GM21390 (cell line): Measurements from ENCODE around the gene ST3GAL2.

Source experiments
- ATAC-seq: cut with Tn5 transposase; IDR thresholded peaks from one replicate; pipeline ENCODE4 v1.9.1; 2021; ENCODE audit not compliant: unreplicated experiment

The ST3GAL2 gene

DNA sequence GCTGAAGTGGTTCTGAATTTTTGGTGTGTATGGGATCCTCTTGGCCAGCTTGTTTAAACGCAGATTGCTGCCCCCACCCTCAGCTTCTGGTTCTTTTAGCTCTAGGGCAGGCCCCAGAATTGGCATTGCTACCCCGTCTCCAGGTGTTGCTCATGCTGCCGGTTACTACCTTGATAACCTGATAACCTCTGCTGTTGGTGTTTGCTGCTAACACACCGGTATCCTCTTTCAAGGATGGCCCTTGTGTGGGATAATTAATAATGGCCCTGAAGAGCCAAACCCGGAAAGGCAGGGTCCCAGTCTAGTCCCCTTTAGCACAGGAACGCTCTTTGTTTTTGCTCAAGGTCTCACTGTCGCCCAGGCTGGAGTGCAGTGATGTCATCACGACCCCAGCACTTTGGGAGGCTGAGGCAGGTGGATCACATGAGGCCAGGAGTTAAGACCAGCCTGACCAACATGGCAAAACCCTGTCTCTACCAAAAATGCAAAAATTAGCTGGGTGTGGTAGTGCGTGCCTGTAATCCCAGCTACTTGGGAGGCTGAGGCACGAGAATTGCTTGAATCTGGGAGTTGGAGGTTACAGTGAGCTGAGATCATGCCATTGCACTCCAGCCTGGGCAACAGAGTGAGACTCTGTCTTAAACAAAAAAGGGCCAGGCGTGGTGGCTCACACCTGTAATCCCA lies 1.3 kb upstream of the ST3GAL2 start:
- ATAC-seq = no peak

DNA sequence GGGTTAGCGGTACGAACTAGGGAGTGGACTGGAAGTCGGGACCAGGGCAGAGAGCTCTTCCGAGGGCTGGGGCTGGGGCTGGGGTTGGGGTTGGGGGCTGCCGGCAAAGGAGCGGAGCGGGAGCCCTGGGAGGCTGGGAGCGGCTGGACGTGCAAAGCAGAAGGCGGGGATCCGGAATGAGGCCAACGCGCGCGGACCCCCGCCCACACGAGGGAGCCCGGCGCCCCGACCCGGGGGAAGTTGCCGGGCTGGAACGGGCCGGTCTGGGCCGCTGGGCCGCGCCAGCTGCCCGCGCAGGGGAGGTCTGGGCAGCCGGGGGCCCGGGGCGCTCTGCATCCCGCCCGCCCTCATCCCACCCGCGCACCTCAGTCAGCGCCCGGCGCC lies 323 bp downstream of the ST3GAL2 start:
- ATAC-seq = no peak

DNA sequence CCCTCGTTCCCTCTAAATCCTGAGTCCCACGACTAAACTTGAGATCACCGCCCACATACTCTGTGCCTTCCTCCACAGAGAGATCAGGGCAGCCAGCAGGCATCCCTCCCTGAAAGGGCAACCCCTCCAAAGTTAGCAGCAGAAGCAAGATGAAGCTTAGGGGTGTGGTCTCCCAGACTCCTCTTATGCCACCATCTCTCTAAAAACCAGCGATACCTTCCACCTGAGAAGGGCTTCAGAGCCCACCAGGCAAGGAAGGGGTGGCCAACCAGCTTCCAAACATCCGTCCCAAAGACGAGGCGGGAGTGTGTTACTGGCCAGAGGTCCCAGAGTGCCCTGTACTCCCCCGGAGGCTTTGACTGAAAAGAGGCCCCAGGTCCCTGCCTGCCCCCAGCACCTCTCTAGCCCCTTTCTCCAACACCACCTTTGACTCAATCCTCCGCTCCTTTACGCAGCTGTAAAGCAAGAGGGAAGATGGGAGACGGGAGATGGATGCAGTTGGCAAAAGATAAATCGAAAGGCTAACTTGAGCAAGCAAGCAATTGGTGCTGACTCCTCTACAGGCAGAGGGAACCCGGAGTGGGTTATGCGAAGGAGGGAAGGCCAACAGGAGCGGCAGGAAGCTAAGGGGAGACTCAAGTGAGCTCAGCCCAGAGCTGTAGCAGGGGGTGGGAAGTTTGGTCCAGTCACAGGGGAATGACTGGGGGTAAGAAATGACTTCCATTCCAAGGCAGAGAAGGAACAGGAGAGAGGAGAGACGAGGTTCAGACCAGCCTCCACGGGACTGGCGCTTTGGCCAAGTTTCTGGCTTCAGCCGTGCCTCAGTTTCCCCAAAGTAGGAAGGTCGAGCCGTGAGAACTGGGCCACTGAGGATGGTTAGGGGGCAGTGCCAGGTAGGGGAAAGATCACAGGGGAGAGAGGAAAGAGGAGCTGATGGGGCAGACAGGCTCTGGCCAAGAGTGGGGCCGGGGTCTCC lies 1.0 kb downstream of the ST3GAL2 start:
- no peak for ATAC-seq

DNA sequence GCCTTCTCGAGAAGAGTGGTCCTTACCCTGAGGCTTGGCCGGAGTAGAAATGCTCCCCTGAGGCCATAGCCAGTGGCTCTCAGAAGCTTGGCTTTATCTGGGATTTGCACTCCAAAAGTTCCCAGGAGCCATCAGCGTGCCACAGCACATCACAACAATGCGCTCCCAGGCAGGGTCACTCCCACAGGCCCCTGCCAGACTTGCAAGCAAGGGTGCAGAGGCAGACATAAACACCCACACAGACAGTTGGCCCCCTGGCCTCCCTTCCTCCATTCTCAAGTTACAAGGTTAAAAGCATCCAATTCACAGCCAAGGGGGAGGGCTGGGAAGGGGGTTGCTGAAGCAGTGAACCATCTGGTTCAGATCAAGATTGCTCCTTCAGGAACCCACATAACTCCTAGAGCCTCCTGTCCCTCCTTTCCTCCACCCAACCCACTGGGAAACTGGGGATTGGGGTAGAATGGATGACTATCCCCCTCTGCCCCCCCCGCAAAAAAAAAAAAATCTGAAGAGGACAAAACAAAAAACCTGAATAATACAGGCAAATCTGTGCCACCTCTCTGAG lies 1.8 kb downstream of the ST3GAL2 start:
- no peak for ATAC-seq

DNA sequence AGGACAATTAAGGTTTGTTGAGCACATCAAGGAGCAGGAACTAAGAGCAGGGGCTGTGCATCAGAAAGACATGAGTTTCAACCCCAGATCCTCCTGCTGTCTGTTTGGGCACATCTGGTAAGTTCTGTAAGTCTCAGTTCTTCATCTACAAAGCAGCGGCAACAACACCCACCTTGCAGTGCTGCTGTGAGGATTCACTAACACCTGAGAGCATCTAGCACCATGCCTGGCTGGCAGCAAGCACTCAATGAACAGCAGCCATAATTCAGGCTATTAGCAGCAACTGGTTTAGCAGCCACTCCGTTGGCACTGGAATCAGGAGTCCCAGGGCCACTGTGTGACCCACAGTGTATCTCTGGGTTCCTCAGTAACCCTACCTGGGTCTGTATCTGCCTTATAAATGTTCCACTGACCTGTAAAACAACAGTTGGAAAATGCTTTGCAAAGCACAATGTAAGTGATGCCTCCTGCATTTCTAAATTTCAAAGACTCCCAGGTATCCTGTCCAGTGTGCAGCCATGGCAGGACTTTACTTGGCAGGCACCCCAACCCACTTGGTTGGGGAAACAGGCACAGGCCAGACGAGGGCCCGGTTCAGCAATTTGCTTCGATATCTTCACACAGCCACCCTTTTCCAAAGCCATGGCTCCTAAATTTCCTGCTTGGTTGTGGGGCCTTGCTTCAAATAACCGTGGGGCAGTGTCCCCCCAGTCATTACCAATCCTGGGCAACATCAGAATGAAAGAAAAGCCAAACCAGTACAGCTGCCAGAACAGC lies 4.2 kb downstream of the ST3GAL2 start:
- ATAC-seq = no peak

DNA sequence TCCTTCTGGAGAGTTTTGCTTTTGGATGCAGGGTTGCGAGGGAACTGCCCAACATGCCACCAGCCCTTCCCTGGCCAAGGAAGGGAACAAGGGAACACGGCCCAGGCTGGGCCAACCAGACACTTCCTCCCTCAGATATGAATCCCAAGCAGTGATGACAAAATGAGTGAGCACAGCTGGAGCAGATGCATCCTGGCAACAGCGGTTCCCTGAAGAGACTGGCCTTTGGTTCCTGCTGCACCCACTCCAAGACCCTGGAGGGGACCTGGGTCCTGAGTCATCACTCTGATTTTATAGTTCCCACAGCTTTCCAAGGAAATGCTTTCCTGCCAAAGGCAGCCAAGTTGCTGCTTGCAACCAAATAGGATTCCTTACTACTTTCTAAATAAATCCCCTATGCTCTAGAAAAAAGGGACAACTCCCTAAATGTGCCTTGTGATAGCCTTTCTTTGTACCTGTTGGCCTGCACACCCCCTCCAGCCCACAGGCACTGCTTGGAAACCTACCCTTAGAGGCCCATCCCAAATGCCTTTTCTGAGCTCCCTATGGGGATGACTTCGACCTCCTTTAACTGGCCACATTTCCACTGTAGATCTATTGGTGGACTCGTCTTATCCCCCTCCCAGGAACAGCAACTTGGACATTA lies 5.3 kb downstream of the ST3GAL2 start:
- no peak for ATAC-seq

DNA sequence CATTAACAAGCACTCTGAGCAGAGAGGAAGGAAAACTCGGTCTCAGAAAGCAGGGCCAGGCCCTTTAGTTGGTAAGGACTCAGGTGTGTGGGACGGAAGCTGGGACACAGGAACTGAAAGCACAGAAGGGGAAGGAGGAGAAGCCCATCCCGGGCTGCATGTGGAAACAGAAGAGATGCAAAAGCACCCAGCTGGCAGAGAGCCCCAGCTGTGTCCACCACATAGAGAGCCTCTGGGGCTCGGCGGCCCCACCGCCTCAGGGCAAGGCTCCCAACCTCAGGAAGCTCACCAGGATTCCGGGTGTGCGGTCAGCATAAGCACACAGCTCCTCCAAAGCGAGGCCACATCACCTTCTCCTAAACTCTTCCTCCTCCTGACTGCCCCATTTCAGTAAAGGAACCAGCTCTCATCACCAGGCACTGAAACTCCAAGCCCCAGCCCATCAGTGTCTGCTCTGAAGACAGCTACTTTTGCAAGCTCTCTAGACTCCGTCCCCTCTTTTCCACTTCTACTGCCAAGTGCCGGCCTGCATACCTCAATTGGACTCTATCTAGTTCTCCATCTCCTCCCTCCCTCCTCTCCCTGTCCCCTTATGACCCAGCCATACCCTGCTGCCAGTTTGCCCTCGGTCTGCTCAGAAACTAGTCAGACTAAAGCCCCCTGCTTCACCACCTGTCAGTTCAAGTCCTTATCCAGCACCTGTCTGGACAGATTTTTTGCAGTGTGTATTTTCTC lies 6.0 kb downstream of the ST3GAL2 start:
- peak; percentile 19 for ATAC-seq

DNA sequence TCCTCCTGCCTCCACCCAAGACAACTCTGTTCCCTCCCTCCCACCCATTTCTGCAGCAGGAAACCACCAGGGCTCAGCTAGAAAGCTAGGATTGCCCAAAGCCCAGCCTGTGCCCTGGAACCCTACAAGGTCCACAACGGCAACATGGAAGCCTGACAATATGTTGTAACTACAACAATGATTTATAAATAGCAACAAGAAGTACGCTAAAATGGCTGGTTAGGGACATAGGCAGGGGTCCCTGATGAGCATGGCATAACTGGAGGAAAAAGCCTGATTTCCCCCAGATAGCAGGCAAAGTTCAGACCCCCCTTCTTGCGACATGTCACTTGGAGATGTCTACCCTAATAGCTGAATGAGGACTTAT lies 6.6 kb downstream of the ST3GAL2 start:
- no peak for ATAC-seq

DNA sequence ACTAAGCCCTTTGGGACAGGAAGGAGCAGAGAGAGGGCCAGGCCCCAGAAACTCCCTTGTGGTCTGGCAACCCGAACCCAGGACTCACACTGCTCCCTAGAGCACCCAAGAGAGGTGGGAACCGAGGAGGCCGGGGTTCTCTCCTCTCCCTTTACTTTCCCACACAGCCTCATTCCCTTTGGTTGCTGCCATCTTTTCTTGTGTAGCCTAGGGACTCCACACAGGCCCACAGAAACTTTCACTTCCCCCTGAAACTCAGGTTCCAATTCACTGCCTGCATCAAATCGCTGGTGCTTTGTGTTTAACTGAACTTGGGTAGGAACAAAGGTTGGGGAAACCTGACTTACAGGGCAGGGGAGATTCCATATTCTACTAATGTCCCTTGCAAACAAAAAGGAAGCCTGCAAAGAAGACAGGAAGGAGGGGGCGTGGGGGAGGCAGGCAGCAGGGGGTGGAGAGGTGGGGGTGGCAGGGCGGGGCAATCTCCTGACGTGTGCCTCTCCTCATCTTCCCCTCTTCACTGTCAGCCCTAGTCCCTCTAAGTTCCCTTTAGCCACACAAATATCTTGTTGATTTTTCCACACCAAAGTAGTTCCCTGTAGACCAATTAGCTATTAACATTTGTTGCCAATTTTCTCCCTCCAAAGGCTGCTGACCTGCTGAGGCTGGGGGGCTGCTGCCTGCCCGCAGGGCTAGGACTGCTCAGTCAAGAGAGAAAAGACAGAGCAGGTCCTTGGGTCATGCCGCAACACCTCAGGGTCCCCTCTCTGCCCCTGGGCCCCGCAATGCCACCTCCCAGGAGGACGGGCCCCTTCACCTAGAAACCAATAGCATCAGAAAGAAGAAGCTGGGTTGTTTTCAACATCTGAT lies 8.0 kb downstream of the ST3GAL2 start:
- ATAC-seq = peak; percentile 37

DNA sequence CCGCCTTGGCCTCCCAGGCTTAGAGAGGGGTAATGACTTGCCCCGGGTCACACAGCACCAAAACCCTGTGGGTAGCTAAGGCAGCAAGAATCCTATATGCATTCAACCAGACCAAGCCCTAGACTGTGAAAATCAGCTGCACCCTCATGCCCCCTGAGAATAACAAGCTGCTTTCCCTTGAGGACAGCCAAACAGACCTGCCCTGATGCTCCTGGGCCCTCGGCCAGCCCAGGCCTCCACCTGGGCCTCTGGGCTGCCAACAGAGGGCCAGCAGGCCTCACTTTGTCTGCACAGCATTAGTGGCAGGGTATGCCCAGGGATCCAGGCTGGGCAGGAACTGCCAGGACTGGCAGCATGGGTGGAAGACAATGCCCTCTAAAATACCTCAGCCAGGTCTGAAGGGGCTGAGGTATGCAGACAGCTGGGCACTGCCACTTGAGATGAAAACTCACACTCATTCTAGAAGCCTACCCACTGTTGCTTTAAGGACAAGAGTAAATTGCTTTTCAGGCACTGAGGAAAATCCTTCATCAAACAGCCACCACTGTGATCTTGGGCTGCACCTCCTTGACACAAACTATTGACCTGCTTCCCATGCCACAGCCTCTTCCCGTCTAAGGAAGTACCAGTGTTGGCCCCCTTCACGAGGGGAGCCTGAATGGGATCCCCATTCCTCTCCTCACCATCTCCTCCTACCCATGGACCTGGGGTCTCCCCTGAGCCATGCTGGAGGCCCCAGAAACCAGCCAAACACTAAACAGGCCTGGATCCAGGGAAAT lies 8.8 kb downstream of the ST3GAL2 start:
- ATAC-seq = no peak

DNA sequence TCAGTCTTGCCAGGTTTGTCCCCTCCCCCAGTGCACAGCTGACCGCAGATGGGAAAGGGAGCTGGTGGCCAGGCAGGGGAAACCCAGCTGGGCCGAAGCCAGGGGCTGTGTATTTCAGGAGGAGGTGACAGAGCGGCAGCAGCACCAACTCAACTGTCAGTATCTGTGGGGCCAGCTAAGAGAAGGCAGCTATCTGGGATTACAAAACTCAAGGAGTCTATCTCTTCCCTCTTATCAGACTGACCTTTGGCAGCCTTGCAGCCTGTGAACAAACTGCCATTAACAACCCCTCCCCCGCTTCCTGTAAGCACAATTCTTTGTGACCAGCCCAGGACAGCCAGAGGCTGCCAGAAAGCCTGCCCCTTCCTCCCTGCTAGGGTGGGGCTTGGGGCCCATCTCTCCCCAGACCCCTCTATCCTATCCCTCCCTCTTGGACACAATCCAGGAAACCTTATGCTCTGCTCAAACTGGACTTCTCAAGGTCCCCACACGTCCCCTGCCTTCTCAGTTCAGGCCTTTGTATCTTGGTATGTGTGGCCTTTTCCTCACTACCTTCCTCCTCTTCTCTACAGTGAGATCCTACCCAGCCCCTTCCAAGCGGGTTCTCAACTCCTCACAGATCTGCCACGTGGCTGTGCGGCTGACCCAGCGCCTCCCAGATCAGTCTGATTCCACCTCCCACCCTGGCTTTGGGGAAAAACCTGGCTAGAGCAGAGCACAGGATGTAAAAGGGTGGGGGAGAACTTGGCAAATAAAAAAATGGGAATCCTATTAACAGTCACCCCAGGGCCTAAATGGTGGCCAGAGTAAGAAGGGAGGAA lies 10.5 kb downstream of the ST3GAL2 start:
- ATAC-seq = no peak

DNA sequence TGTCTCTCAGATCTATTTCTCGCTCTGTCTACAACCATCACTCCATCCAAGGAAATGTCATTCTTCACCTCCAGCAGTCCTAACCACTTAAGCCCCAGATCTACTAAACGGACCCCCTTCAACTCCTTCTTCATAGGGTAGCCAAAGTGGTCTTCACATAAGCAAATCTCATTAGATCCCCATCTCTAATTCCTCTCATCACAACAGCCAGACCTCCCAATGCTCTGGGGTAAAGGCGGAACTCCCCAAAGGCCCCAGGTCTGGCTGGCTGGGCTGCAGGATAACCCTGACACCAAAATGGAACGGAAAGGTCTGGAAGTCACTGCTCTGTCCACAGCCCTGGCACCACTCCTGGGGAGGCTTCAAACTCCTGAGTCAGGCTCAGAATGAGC lies 11.1 kb downstream of the ST3GAL2 start:
- ATAC-seq = no peak

DNA sequence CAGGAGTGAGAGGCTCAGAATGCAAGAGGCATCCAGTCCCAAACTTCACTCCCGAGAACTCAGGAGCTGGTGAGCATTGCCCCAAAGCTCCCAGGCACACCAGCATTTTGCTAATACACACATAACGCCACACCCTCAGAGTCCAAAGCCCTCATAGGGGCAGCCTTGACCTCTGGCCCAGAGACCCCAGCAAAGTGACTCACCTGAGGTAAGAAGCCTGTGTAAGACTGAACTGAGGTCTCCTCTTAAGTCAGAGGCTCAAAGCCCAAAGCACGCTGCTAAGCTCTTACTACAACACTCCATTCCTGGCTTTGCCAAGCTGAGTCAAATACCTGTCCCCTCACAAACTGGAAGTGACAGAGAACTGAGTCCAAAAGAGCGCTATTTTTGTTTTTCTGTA lies 16.4 kb downstream of the ST3GAL2 start:
- no peak for ATAC-seq

DNA sequence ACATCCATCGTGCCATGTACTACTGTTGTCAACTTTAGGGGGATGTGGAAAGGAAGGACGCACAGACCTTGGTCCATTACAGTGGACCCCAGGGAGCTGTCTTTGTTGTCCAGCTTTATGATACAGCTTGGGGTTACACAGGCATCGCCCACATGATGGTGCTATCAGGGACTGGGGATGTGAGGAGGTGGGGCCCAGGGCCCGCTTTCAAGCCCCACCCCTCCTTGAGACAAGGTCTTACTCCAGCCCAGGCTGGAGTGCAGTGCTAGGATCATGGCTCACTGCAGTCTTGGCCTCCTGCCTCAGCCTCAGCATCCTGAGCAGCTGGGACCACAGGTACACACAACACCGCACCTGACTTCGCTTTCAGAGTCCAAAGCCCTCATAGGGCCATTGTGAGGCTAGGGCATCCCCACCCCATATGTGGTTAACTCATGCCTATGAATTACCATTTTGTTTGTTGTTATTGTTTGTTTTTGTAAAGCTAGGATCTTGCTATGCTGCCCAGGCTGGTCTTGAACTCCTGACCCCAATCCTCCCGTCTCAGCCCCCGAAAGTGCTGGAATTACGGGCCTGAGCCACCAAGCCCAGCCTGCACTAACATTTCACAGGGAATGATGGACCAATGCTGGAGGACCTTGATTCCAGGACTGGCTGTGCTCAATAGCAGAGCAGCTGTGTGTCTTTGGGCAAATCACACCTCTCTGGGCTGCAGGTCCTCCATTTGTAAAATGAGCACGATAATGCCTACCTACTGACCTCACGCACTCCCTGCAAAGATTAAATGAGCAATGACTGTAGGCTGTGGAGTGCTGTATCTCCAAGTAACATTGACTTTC lies 17.2 kb downstream of the ST3GAL2 start:
- ATAC-seq = no peak

DNA sequence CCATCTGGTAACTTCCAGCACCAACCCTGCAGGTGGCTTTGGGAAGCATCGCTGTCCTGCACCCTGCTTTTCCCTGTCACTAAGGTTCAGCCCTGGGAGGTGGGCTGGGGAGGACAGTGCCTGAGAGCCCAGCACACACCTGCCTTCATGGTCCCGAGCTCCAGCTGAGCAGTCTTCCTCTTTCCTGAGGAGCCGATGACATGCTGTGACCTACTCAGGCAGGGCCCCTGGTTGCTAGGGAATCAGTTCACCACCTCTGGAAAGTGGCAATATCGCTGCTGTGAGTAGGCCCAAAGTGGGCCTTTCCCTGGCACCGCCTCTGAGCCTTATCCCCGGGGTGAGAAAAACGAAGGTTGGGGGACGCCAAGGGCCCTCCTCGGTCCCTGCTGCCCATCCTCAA lies 17.9 kb downstream of the ST3GAL2 start:
- ATAC-seq = no peak
